Pancreas (tissue), 10 donors: ENCODE measurements around the gene LILRA5. TPM values are rescaled to one million over a fixed set of nuclear protein-coding genes. Genes with fewer than 3 reads are reported as not detected.
A peak's percentile ranks its signal among the peaks of the same experiment; 100 is the strongest.

Experiments
- ATAC-seq, 4 donors: fragments of 200-7000 bp; cut with Tn5 transposase; one replicate each; pipeline versions ENCODE4 v1.8.0 to v1.9.1; 2020; ENCODE audit warnings: mild to moderate bottlenecking in 4 of 4, moderate library complexity in 4 of 4
- DNase-seq, 6 donors: peaks; one replicate each; pipeline ENCODE4 v3.0.0-alpha.2; 2020
- FAIRE-seq: peaks from 2 replicates; lab custom pipeline; 2012; peaks lifted over from hg19 to GRCh38; lab: Jason Lieb, UNC
- H3K27ac ChIP-seq, 4 donors: fragments of 200-600 bp; sonication (generic); 1 replicate in 3 of 4; 2 replicates in 1 of 4; pipeline versions ENCODE4 v1.5.0 to v1.8.0; 2020
- H3K27me3 ChIP-seq, 4 donors: fragments of 200-600 bp; one replicate each; pipeline ENCODE4 v1.8.0; 2021
- H3K36me3 ChIP-seq, 3 donors: fragments of 200-600 bp; sonication (generic) in 1 of 3; one replicate each; pipeline versions ENCODE4 v1.5.0 to v1.8.0; 2020 to 2021
- H3K4me1 ChIP-seq, 3 donors: fragments of 200-600 bp; one replicate each; pipeline ENCODE4 v1.8.0; 2021
- H3K4me3 ChIP-seq, 4 donors: fragments of 200-600 bp; sonication (generic) in 2 of 4; one replicate each; pipeline versions ENCODE4 v1.5.0 to v1.8.0; 2020 to 2021
- H3K9me3 ChIP-seq, 4 donors: fragments of 200-600 bp; one replicate each; pipeline ENCODE4 v1.8.0; 2021
- WGBS, 2 donors: extraction: QIAGEN DNeasy Blood & Tissue Kit; methylation state at CpG; one replicate each; pipeline ENCODE4 v1.1.7; 2013; 5-methylcytosine and 5-hydroxymethylcytosine counted together
- intact Hi-C, 3 donors: fragments of 100-400 bp; cut with DNase I; formaldehyde crosslinking; loops; one replicate each; pipeline versions ENCODE4 v1.11.1 to v1.14.2; 2022
- polyA plus RNA-seq, 2 donors: library from polyadenylated mRNA; stranded (reverse); fragments of 200-250 nt; gene quantifications; one replicate each; pipeline ENCODE4 v1.2.3, GENCODE V29; 2013
- total RNA-seq, 6 donors: library from RNA; stranded (reverse); fragmentation: NEBNext Ultra II Directional in 4 of 6; extraction: Animal tissue kit (Norgen Biotek cat#: 25700) in 4 of 6; gene quantifications; one replicate each; pipeline versions ENCODE4 v1.2.1 to v1.2.4, GENCODE V29; 2021 to 2023
- TF ChIP-seq, protein P1 (sequence below), 4 donors: fragments of 200-600 bp; sonication (generic) in 3 of 4; IDR thresholded peaks; one replicate each; pipeline versions ENCODE4 v1.5.0 to v1.8.0; 2021; ENCODE audit warnings: antibody characterized with exemption in 4 of 4
- donor health status: healthy with polysubstance abuse.
- donor health status: DM: no; HTN: no; CAD: no; lungs with moderate emphysema.
- donor health status: DM: no; HTN: no; CAD: no.
- donor health status: control.
- donor health status: control.
- donor health status: Bipolar disorder and iron deficiency.
- donor health status: DM: yes; HTN: yes; CAD: no.
- donor health status: DM: no; HTN: no; CAD: no.
- donor health status: DM: no; HTN: no; CAD: no.
- donor health status: DM: yes; HTN: yes; CAD: no.

LILRA5 gene
- total and polyA plus RNA-seq, 8 donors: 0.20 to 1.7 (median 0.51) TPM

DNA sequence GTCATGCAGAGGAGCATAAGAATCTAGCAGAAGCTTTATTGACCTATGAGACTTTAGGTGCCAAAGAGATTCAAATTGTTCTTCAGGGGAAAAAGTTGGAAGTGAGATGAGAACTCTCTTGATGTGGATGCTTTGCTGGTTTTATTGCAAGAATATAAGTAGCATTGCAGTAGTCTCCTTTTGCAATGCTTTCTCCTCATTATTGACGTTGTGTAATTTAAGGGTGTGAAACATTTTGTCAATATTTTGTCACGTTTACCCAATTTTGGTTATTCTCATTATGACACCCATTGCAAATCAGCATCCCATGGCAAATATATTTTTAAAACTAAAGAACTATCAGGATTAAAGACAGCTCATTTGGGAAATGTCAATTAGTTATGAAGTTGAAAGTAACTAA lies 44.0 kb downstream of the LILRA5 start:
- TF ChIP-seq, protein P1, sequence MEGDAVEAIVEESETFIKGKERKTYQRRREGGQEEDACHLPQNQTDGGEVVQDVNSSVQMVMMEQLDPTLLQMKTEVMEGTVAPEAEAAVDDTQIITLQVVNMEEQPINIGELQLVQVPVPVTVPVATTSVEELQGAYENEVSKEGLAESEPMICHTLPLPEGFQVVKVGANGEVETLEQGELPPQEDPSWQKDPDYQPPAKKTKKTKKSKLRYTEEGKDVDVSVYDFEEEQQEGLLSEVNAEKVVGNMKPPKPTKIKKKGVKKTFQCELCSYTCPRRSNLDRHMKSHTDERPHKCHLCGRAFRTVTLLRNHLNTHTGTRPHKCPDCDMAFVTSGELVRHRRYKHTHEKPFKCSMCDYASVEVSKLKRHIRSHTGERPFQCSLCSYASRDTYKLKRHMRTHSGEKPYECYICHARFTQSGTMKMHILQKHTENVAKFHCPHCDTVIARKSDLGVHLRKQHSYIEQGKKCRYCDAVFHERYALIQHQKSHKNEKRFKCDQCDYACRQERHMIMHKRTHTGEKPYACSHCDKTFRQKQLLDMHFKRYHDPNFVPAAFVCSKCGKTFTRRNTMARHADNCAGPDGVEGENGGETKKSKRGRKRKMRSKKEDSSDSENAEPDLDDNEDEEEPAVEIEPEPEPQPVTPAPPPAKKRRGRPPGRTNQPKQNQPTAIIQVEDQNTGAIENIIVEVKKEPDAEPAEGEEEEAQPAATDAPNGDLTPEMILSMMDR (IDR thresholded peaks at IDR 0.05): no peak
- ATAC-seq: no peak
- Histone ChIP-seq H3K9me3 (no peaks in the 10 kb centered on the region), H3K27ac (no peak overlapping the region), H3K4me3 (no peak overlapping the region), H3K4me1 (no peaks in the 10 kb centered on the region), H3K36me3 (no peaks in the 10 kb centered on the region), H3K27me3 (peaks cover 0 to 6% (median 0%) of the 10 kb centered on the region in 4 donors)
- 23 to 28% methylated on average over 2 of the region's 2 CpGs for WGBS, 2 donors
- intact Hi-C loops: no loop called here
- FAIRE-seq: no peak
- DNase-seq: no peak

DNA sequence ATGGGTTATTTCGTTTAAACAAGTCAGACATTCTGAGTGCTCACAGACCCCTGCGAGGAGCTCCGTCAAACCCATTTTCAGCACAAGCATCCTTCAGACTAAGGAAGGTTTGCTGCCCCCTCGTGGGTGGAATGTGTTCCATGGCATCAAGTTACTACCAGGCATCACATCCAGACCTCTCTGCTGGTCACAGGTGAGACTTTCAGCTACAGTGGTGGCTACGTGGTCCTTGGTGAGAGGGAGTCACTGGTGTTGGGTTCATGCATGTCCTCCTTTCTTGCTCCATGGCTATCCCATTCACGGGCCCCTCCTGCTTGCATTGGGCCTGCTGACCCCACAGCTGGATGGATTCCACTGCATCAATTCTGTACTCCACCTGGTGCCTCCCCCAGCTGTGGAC lies 46.8 kb downstream of the LILRA5 start:
- Histone ChIP-seq H3K27me3 (peaks cover 0 to 6% (median 0%) of the 10 kb centered on the region in 4 donors), H3K9me3 (no peaks in the 10 kb centered on the region), H3K4me3 (no peak overlapping the region), H3K4me1 (no peaks in the 10 kb centered on the region), H3K36me3 (no peaks in the 10 kb centered on the region), H3K27ac (no peak overlapping the region)
- WGBS, 2 donors: 2 to 3% methylated on average over 6 of the region's 6 CpGs
- intact Hi-C loops: no loop called here
- DNase-seq (peak; percentile 65 to 88 (median 74)), ATAC-seq (peak in 3 of 4 donors; percentile 83 to 90 (median 87)), FAIRE-seq (no peak)
- TF ChIP-seq, protein P1 (IDR thresholded peaks at IDR 0.05): peak; percentile 47 to 82 (median 68)

DNA sequence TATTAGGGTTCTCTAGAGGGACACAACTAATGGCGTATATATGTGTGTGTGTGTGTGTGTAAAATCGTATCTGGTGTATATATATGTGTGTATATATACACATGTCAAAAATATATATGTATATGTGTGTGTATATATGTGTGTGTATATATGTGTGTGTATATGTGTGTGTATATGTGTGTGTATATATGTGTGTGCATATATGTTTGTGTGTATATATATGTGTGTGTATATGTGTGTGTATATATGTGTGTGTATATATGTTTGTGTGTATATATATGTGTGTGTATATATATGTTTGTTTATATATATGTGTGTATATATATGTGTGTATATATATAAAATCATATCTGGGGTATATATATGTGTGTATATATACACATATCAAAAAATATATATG lies 50.5 kb downstream of the LILRA5 start:
- Histone ChIP-seq H3K36me3 (no peaks in the 10 kb centered on the region), H3K27ac (no peak overlapping the region), H3K4me3 (no peak overlapping the region), H3K4me1 (no peaks in the 10 kb centered on the region), H3K9me3 (no peaks in the 10 kb centered on the region), H3K27me3 (no peaks in the 10 kb centered on the region)
- TF ChIP-seq, protein P1 (IDR thresholded peaks at IDR 0.05): no peak
- intact Hi-C loops: no loop called here
- no peak for DNase-seq
- 52 to 71% methylated on average over 2 of the region's 2 CpGs for WGBS, 2 donors
- peak; percentile 90 for FAIRE-seq
- ATAC-seq: no peak

DNA sequence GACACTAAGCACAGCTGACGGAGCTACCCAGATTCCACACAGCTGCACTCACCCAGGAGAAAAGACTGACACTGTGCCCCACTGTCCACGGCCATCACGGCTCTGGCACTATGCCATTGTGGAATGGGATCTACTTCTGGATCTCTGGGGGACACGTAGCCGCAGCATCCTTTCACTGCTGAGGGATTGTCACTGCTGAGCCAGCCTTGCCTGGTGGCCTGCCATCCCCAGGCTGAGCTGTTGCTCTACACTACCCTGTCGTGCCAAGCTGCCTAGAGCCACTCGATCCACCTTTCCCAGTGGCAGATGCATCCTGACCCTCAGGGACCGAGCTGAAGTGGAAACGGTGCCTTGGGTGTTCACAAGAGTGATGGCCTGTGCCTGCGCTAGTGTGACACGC lies 50.9 kb downstream of the LILRA5 start:
- ATAC-seq: no peak
- intact Hi-C loops: no loop called here
- H3K4me1 ChIP-seq: no peaks in the 10 kb centered on the region
- no peaks in the 10 kb centered on the region for H3K9me3 ChIP-seq
- peak in 2 of 6 donors; percentile 14 to 28 for DNase-seq
- H3K4me3 ChIP-seq: no peak overlapping the region
- no peak for FAIRE-seq
- WGBS, 2 donors: 57 to 62% methylated on average over 11 of the region's 11 CpGs
- TF ChIP-seq, protein P1 (IDR thresholded peaks at IDR 0.05): no peak
- no peaks in the 10 kb centered on the region for H3K27me3 ChIP-seq
- no peaks in the 10 kb centered on the region for H3K36me3 ChIP-seq
- no peak overlapping the region for H3K27ac ChIP-seq

DNA sequence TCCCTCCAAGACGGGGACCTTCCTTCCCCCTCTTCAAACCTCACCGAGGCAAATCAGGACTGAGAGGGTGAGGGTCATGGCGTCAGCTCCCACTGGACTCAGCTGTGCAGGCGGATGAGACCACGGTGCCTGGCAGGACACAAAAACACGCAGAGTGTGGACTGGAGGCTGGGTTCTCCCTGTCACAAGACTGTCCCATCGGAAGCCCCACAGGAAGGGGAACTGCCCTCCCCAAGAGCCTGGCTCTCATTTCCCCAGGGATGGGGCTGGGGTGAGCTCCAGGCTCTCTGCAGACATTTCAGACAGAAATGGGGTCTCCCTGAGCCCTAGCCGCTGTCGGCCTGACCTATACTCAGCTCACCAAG lies 55.9 kb downstream of the LILRA5 start, which contains the start of gene LILRB5:
LILRB5 (minus strand) TSS at position 158 of the 365 bp plus-strand sequence; CDS start at position 78, 80 bp downstream.
- no peak within 1 kb of the TSS for H3K4me3 ChIP-seq
- intact Hi-C loops: no loop called here
- no peaks in the 10 kb centered on the region for H3K4me1 ChIP-seq
- H3K36me3 ChIP-seq: no peaks in the 10 kb centered on the region
- no peak within 1 kb of the TSS for H3K27ac ChIP-seq
- no peak for FAIRE-seq
- peak in 2 of 4 donors; percentile 34 to 42 for ATAC-seq
- no peaks in the 10 kb centered on the region for H3K9me3 ChIP-seq
- WGBS, 2 donors: 37 to 60% methylated on average over 9 of the region's 9 CpGs
- DNase-seq: peak in 1 of 6 donors; percentile 16
- peaks cover 0 to 6% (median 2%) of the 10 kb centered on the region in 4 donors for H3K27me3 ChIP-seq
- TF ChIP-seq, protein P1 (IDR thresholded peaks at IDR 0.05): no peak
